Airway epithelial cell (primary cell): ENCODE results near the gene ARID1A. TPM values are rescaled to one million over a fixed set of nuclear protein-coding genes. Genes with fewer than 3 reads are reported as not detected.

Source experiments
- total RNA-seq: library from RNA; depleted of rRNA; stranded (reverse); fragments of >200 nt; gene quantifications from 2 replicates; pipeline ENCODE4 v1.2.3, GENCODE V29; 2015

ARID1A gene
- 15.1 and 29.9 TPM in 2 replicates for total RNA-seq

DNA sequence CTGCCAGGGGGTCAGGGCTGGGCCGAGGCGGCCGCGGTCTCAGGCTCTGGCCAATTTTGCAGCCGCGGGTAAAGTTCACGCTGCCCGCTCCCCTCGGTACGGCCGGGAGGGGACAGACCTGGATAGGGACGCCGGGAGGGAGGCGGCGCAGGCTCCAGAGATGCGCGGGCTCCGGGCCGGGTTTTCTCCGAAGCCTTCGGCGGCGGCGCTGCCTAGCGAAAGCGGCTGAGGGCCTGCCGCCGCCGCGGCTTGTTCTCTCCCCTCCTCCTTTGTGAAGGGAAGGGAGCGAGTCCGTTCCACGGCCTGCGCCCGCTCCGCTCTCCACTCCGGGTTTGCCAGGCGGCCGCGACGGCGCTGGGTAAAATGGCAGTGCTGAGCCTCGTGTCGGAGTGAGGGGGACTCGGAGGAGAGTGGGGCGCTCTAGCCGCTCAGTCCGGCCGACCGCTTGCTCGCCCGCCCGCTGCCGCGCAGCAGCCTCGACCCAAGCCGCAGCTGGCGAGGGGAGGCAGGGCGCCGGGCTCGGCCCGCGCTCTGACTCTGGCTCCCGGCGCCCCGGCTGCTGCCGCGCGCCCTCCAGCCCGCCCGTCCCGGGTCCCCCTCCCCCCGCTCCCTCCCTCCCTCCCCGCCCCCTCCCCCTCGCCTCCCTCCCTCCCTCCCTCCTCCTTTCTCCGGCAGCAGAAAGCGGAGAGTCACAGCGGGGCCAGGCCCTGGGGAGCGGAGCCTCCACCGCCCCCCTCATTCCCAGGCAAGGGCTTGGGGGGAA is at the start of gene ARID1A:
Gene ARID1A, plus strand, starts transcription at position 660 of the 763 bp plus-strand sequence. CDS start 389 bp downstream, outside the sequence.

DNA sequence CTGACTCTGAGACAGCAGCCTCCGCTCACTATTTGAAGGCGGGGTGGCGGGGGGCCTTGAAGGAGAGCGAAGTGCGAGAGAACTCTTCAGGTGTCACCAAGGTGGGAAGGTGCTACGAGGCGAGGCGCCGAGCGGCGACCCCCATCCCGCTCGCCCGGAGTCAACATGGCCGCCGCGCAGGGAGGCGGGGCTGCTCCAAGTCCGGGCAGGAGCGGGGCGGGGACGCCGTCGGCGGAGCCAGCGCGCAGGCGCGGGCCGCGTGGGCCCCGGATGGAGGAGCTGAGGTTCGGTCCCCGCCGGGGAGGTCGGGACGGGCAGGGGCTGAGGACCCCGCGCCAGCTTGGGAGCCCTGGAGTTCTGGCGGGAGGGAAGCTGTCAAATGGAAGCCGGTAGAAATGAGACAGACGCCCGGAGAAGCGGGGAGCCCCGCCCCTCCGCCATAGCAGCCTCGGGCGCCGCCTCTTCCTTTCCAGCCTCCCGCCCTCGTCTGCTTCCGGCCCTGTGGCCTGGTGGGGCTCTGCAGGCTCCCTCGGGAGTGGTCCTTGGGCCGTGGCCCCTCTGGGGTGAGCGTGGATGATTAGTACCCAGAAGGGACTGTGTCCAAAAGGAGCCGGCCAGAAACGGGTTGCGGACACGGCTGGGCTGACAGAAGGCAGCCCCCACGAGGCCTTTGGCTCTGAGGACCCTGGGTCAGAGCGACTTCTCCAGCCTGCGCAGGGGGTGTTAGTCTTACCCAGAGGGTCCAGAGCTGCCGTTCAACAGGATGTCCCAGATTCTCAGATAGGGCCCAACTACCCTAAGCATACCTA is 92.1 kb downstream of the ARID1A start, which contains the start of gene PIGV:
Gene PIGV, plus strand, starts transcription at position 245 of the 809 bp plus-strand sequence. CDS start 2,866 bp downstream, outside the sequence.

DNA sequence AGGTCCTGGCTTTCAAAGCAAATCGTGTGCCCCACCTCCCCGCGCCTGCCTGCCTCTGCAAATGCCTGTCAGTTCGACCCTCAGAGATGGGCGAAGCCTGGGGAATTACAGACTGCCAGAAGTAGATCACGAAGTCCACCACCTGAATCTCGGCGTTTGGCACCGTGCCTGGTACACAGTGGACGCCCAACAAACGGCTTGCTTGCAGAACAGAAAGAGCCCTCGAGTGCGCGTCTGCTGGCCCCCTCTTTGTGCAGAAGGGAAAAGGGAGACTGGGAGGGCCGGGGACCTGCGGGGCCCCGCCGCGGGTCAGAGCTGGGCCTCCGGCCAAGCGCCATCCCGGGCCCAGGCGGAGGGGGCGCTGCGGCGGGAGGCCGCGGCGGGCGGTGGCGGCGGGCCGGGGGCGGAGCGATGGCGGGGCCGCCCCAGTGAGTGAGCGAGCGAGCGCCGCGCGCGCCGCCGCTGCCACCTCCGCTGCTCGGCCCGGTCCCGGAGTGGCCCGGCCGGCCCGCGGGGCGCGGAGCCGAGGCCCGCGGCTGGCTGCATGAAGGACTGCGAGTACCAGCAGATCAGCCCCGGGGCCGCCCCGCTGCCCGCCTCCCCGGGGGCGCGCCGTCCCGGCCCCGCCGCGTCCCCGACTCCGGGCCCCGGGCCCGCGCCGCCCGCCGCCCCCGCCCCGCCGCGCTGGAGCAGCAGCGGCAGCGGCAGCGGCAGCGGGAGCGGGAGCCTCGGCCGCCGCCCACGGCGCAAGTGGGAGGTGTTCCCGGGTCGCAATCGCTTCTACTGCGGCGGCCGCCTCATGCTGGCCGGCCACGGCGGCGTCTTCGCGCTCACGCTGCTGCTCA is 130.7 kb downstream of the ARID1A start, which contains the start of gene ZDHHC18:
Gene ZDHHC18, plus strand, starts transcription at position 428 of the 845 bp plus-strand sequence. Its CDS starts 117 bp downstream, at position 545.

Other genes starting within 250 kb of the ARID1A start
- gene HMGN2, start 223.6 kb upstream of the ARID1A start, total RNA-seq = 369 and 450 TPM in 2 replicates
- 75.7 and 92.4 TPM in 2 replicates for gene RPS6KA1, start 166.3 kb upstream of the ARID1A start, total RNA-seq
- gene PIGV, start 91.9 kb downstream of the ARID1A start, total RNA-seq = 7.9 and 13.2 TPM in 2 replicates
- 14.1 and 29.9 TPM in 2 replicates for gene ZDHHC18, start 130.7 kb downstream of the ARID1A start, total RNA-seq
- 1,524 and 1,633 TPM in 2 replicates for gene SFN, start 167.1 kb downstream of the ARID1A start, total RNA-seq
- gene GPN2, start 194.3 kb downstream of the ARID1A start, total RNA-seq = 10.6 and 11.1 TPM in 2 replicates
- 7.4 and 21.1 TPM in 2 replicates for gene GPATCH3, start 204.5 kb downstream of the ARID1A start, total RNA-seq
- gene NR0B2, start 218.0 kb downstream of the ARID1A start, total RNA-seq = not detected in 2 replicates
- 91.7 and 98.7 TPM in 2 replicates for gene NUDC, start 225.7 kb downstream of the ARID1A start, total RNA-seq